ENCODE data around the gene MORF4L1. TPM values are rescaled to one million over a fixed set of nuclear protein-coding genes. Genes with fewer than 3 reads are reported as not detected.

The MORF4L1 gene
- total and polyA plus RNA-seq, 7 experiments from 2014 or later: 246 to 405 (median 320) TPM

Other genes with a start within 250 kb of the MORF4L1 start
- not detected for gene CHRNB4, start 231.7 kb upstream of the MORF4L1 start, total RNA-seq
- gene CHRNB4, start 231.7 kb upstream of the MORF4L1 start, polyA plus RNA-seq: not detected
- 1 to 10 TPM in 1 of 5 experiments, not detected in 4; 1.5 TPM for gene ADAMTS7, start 61.4 kb upstream of the MORF4L1 start, total RNA-seq
- not detected for gene ADAMTS7, start 61.4 kb upstream of the MORF4L1 start, polyA plus RNA-seq
- 10 to 100 TPM in 3 of 5 experiments, 1 to 10 TPM in 2; 8.4 to 98.4 (median 10.4) TPM for gene CTSH, start 72.2 kb downstream of the MORF4L1 start, total RNA-seq
- 10 to 100 TPM; 11.4 to 12.2 TPM for gene CTSH, start 72.2 kb downstream of the MORF4L1 start, polyA plus RNA-seq
- under 1 TPM in 2 of 5 experiments, not detected in 3; 0.07 to 0.10 TPM for gene RASGRF1, start 217.9 kb downstream of the MORF4L1 start, total RNA-seq
- not detected for gene RASGRF1, start 217.9 kb downstream of the MORF4L1 start, polyA plus RNA-seq

Data from naive thymus-derived CD4-positive, alpha-beta T cell (primary cell).